GM13976 (cell line): ENCODE results near the gene SLC35F2.

Source experiments
- DNase-seq: peaks from one replicate; pipeline ENCODE4 v3.0.0; 2012; ENCODE audit warnings: low spot score
- in situ Hi-C: fragments of 300-500 bp; cut with MboI; formaldehyde crosslinking; loops from one replicate; pipeline ENCODE4 v1.12.0; 2022; ENCODE audit warnings: low sequenced_read_pairs, mixed read lengths, inconsistent platforms; ENCODE audit not compliant: unreplicated experiment
- TF ChIP-seq, protein P1 (sequence below): IDR thresholded peaks from 2 replicates; pipeline ENCODE4 v1.5.1; 2012; ENCODE audit warnings: borderline replicate concordance, mild to moderate bottlenecking; ENCODE audit not compliant: insufficient read depth; ENCODE audit errors: extremely low read depth, missing control alignments, control extremely low read depth

Gene SLC35F2

DNA sequence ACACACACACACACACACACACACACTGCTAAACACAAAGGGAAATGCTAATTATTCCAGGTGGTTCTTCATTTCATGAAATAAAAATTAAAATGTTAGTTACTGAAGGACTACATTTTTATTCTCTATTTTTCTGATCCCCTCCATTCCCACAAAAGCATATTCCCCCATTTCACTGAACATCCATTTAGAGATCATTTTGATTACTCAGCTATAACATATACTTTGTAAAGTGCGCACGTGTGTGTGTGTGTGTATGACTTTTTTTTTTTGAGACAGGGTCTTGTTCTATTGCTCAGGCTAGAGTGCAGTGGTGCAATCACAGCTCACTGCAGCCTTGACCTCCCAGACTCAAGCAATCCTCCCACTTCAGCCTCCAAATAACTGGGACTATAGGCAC, 42.6 kb downstream of the SLC35F2 start:
- no peak for DNase-seq
- in situ Hi-C loops, result no loop called here
- TF ChIP-seq, protein P1, sequence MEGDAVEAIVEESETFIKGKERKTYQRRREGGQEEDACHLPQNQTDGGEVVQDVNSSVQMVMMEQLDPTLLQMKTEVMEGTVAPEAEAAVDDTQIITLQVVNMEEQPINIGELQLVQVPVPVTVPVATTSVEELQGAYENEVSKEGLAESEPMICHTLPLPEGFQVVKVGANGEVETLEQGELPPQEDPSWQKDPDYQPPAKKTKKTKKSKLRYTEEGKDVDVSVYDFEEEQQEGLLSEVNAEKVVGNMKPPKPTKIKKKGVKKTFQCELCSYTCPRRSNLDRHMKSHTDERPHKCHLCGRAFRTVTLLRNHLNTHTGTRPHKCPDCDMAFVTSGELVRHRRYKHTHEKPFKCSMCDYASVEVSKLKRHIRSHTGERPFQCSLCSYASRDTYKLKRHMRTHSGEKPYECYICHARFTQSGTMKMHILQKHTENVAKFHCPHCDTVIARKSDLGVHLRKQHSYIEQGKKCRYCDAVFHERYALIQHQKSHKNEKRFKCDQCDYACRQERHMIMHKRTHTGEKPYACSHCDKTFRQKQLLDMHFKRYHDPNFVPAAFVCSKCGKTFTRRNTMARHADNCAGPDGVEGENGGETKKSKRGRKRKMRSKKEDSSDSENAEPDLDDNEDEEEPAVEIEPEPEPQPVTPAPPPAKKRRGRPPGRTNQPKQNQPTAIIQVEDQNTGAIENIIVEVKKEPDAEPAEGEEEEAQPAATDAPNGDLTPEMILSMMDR, result no peak

DNA sequence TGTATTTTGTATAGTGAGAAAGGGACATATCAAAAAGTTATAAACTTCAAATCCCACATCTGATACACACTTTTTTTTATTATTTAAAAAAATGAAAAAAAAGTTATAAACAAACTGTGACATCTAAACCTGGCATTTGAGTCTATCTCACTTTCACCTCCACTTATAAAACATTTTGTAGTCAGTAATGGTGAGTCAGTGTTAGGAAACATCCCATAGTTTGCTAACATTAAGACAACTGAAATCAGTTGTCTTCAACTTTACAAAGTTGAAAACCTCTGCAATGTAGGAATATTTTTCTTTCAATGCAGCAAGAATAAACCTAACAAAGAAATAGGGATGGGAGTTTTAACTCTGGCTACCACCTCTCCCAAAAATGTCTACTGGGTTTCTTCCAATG, 47.7 kb downstream of the SLC35F2 start:
- TF ChIP-seq, protein P1, result no peak
- in situ Hi-C loops, result no loop called here
- no peak for DNase-seq

DNA sequence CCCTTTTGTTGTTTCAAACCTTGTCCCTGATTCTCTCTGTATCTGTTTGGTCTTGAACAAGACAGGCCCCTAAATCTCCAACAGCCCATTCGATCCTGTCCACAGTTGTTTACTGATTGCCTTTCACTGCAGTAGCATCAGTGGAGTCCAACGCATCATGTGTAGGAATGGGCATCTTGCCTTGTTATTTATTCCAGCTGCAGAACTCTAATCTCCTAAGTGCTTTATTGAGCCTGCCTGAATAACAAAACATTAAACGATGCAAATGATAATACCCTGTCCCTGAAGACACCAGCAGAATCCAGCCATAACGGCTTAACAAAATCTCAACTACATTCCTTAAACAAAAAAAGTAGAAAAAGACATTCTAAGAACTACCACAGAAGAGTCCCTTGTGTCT, 50.1 kb downstream of the SLC35F2 start:
- in situ Hi-C loops, result no loop called here
- TF ChIP-seq, protein P1, result no peak
- DNase-seq, result no peak

DNA sequence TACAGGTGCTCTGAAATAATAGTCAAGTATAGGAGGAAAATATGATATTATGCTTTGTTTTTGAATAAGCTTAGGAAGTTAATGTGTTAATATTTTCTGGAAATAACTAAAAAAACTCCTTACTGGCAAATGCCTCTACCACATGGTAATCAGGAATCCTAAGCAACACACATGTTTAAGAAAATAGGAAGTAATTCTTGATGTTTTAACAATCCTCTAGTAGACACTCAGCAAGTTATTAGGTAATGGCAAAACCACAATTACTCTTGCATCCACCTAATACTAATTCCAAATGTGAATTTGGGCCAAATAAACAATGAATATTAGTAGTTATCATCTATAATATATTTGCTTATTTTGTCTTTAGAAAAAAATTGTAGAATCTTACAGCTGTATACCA, 53.6 kb downstream of the SLC35F2 start:
- TF ChIP-seq, protein P1, result no peak
- DNase-seq, result no peak
- in situ Hi-C loops, result no loop called here

DNA sequence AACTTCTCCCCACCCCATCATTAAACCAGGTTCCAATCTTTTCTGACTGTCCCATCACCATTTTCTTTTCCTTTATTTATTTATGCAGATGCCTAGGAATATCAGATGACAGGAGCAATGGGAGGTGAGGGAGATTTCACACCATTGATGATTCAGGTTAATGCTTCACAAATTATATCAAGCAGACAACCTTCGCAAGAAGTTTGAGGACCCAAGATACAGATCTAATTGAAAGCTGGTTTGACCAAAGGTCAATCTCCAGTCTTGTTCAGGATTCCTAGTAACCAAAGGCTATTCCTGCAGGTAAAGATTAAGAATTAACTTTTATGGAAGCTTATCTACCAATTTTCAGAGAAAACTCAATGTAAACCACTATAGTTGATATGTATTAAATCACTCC, 54.4 kb downstream of the SLC35F2 start:
- TF ChIP-seq, protein P1, result no peak

DNA sequence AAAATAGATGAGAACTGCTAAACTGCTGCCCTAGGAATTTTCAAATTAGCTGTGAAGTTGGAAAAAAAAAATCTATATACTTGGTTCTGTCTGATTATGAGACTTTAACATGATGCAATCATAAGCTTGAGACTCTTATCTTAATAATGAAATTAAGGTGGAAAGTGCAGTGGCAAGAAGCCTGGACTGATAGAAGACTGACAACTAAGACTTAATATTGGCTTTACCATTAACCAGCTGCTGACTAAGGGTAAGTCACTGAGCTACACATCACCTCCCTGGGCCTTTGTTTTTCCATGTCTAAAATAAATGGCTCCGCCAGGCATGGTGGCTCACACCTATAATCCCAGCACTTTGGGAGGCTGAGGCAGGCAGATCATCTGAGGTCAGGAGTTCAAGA, 56.9 kb downstream of the SLC35F2 start:
- no peak for DNase-seq
- in situ Hi-C loops, result no loop called here
- TF ChIP-seq, protein P1, result no peak

More for the DNA sequence above, 54.4 kb downstream of the SLC35F2 start:
- in situ Hi-C loops, result no loop called here
- DNase-seq, result no peak

DNA sequence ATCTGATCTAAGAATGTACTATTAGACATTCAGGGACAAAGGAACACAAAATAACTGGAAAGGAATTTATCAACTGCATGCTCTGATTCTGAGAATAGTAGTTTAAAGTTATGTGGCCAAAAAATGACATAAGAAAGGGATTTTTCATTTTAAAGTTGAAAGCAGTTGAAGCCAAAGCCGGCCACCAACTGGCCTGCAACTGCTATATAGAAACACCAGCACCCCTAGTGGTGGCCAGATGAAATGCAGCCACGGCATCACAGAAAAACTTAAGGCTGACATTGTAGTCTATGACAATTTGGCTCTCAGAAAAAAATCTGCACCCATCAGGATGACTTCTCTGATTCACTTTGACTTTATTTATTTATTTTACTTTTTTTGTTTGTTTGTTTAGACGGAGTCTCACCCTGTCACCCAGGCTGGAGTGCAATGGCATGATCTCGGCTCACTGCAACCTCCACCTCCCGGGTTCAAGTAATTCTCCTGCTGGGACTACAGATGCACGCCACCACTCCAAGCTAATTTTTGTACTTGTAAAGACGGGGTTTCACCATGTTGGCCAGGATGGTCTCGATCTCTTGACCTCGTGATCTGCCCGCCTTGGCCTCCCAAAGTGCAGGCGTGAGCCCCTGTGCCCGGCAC, 59.2 kb downstream of the SLC35F2 start:
- TF ChIP-seq, protein P1, result peak; percentile 66
- peak; percentile 72 for DNase-seq
- in situ Hi-C loops, result no loop called here
